Measurements from ENCODE around the gene TBC1D22A. TPM values are rescaled to one million over a fixed set of nuclear protein-coding genes. Genes with fewer than 3 reads are reported as not detected.

The TBC1D22A gene
- total and polyA plus RNA-seq, 2 experiments from 2014 or later: 15.3 to 19.8 TPM

GRCh38 chr22:46956498-46957215 lies 194.2 kb downstream of the TBC1D22A start:
- Histone ChIP-seq H4K20me1 (ENCODE audit: insufficient read depth, poor library complexity, severe bottlenecking) (no peaks in the 10 kb centered on the region), H2AFZ (no peak overlapping the region), H3K9me3 (ENCODE audit: low read depth) (no peaks in the 10 kb centered on the region), H3K27me3 (no peaks in the 10 kb centered on the region), H3K4me3 (no peak overlapping the region), H3K9me2 (replicated peaks; ENCODE audit: insufficient read depth) (no peaks in the 10 kb centered on the region), H3K79me2 (no peaks in the 10 kb centered on the region), H3K4me1 (ENCODE audit: insufficient read depth) (no peaks in the 10 kb centered on the region), H3K4me2 (no peak overlapping the region), H3K27ac (no peak overlapping the region), H3K36me3 (replicated peaks; ENCODE audit: insufficient read depth, low read depth) (no peaks in the 10 kb centered on the region)
- no peak for DNase-seq (ENCODE audit: low spot score)
- WGBS (ENCODE audit: low lambda C conversion rate, missing lambda C conversion rate): 96% methylated on average over 19 of the region's 19 CpGs
- TF ChIP-seq EZH2phosphoT487 (IDR thresholded peaks at IDR 0.05; ENCODE audit: low read depth, severe bottlenecking, unreplicated experiment) (no peak), EZH2 (IDR thresholded peaks at IDR 0.05; ENCODE audit: borderline replicate concordance) (no peak), CTCF (IDR thresholded peaks at IDR 0.05; ENCODE audit: poor library complexity) (no peak)

DNA sequence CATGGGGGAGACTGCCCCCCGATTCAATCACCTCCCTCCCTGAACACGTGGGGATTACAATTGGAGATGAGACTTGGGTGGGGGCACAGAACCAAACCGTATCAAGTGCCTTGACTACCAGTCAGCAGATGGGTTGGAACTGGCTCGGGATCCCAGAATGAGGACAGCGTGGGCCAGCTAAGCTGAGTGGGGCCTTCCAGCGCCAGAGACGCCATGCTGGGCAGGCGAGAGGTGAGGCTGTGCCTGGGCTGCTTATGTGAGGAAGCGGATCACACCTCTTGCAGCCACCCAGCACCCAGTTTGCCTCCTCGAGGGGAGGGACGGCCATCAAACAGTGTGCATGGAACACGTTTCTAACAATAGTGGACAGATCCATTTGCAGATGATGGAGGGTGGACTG lies 195.1 kb downstream of the TBC1D22A start:
- Histone ChIP-seq H3K9me3 (ENCODE audit: low read depth) (no peaks in the 10 kb centered on the region), H3K9me2 (replicated peaks; ENCODE audit: insufficient read depth) (no peaks in the 10 kb centered on the region), H3K27ac (no peak overlapping the region), H3K79me2 (no peaks in the 10 kb centered on the region), H3K4me2 (no peak overlapping the region), H3K36me3 (replicated peaks; ENCODE audit: insufficient read depth, low read depth) (no peaks in the 10 kb centered on the region), H4K20me1 (ENCODE audit: insufficient read depth, poor library complexity, severe bottlenecking) (no peaks in the 10 kb centered on the region), H3K4me3 (no peak overlapping the region), H2AFZ (no peak overlapping the region), H3K4me1 (ENCODE audit: insufficient read depth) (no peaks in the 10 kb centered on the region), H3K27me3 (no peaks in the 10 kb centered on the region)
- TF ChIP-seq CTCF (IDR thresholded peaks at IDR 0.05; ENCODE audit: poor library complexity): no peak
- TF ChIP-seq EZH2 (IDR thresholded peaks at IDR 0.05; ENCODE audit: borderline replicate concordance): no peak
- TF ChIP-seq EZH2phosphoT487 (IDR thresholded peaks at IDR 0.05; ENCODE audit: low read depth, severe bottlenecking, unreplicated experiment): no peak
- 88% methylated on average over 12 of the region's 12 CpGs for WGBS (ENCODE audit: low lambda C conversion rate, missing lambda C conversion rate)
- no peak for DNase-seq (ENCODE audit: low spot score)

DNA sequence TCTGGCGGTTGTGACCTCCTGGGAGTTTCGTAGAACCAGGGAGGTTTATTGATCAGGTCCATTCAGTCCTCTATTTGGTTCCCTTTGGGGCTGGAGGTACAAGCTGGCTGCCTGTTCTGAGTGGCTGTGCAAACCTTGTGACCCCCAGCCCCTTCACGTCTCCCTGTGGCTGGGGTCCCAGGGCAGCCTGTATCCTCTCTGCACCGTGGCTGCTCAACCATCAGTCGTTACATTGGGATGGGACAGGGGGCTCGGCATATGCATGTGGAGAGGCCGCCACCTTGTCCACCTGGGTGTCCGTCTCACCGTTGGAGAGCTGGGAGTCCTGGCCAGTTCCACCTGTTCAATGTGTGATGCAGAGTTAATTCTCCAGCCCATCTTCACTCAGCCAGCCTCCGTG lies 195.7 kb downstream of the TBC1D22A start:
- H3K79me2 ChIP-seq: no peaks in the 10 kb centered on the region
- no peaks in the 10 kb centered on the region for H4K20me1 ChIP-seq (ENCODE audit: insufficient read depth, poor library complexity, severe bottlenecking)
- WGBS (ENCODE audit: low lambda C conversion rate, missing lambda C conversion rate): 90% methylated on average over 10 of the region's 10 CpGs
- H3K4me2 ChIP-seq: no peak overlapping the region
- no peak overlapping the region for H3K27ac ChIP-seq
- H3K27me3 ChIP-seq: no peaks in the 10 kb centered on the region
- no peaks in the 10 kb centered on the region for H3K9me3 ChIP-seq (ENCODE audit: low read depth)
- DNase-seq (ENCODE audit: low spot score): no peak
- H3K4me1 ChIP-seq (ENCODE audit: insufficient read depth): no peaks in the 10 kb centered on the region
- TF ChIP-seq EZH2phosphoT487 (IDR thresholded peaks at IDR 0.05; ENCODE audit: low read depth, severe bottlenecking, unreplicated experiment): no peak
- TF ChIP-seq CTCF (IDR thresholded peaks at IDR 0.05; ENCODE audit: poor library complexity): no peak
- no peak for TF ChIP-seq EZH2 (IDR thresholded peaks at IDR 0.05; ENCODE audit: borderline replicate concordance)
- H2AFZ ChIP-seq: no peak overlapping the region
- H3K4me3 ChIP-seq: no peak overlapping the region
- no peaks in the 10 kb centered on the region for H3K9me2 ChIP-seq (replicated peaks; ENCODE audit: insufficient read depth)
- no peaks in the 10 kb centered on the region for H3K36me3 ChIP-seq (replicated peaks; ENCODE audit: insufficient read depth, low read depth)
